ENCODE data around the gene PIP5K1A. TPM values are rescaled to one million over a fixed set of nuclear protein-coding genes. Genes with fewer than 3 reads are reported as not detected.

The PIP5K1A gene
- total RNA-seq, 1 experiment from 2014 or later, result 63.3 TPM

GRCh38 chr1:151211972-151212705 lies 13.8 kb downstream of the PIP5K1A start:
- Histone ChIP-seq H3K79me2 (ENCODE audit: low read length) (peaks cover 98% of the 10 kb centered on the region), H3K36me3 (ENCODE audit: low read depth, low read length) (peaks cover 22% of the 10 kb centered on the region; the same call in 1 of the 2 replicates), H3K4me3 (ENCODE audit: low read length) (no peak overlapping the region), H3K4me2 (ENCODE audit: low read length) (no peak overlapping the region), H3K4me1 (ENCODE audit: insufficient read depth, low read length) (no peaks in the 10 kb centered on the region), H3K27me3 (ENCODE audit: low read length) (no peaks in the 10 kb centered on the region), H3K9me3 (ENCODE audit: low read length) (no peaks in the 10 kb centered on the region), H3F3A (ENCODE audit: low read length, unreplicated experiment) (no peaks in the 10 kb centered on the region), H3K27ac (ENCODE audit: low read length) (no peak overlapping the region), H4K20me1 (ENCODE audit: low read length) (peaks cover 16% of the 10 kb centered on the region), H2AFZ (ENCODE audit: low read length) (no peak overlapping the region), H3K9me2 (replicated peaks; ENCODE audit: low read length) (no peaks in the 10 kb centered on the region), H3K9ac (ENCODE audit: low read length) (no peak overlapping the region)
- ATAC-seq, result peak; percentile 45
- ChIA-PET CTCF (no interaction called here), POLR2A (ENCODE audit: unreplicated experiment) (interaction anchor here (0.7 kb wide), 1 partner anchor 158 kb away, joined by 3 read pairs; no protein-coding TSS in a partner anchor)
- intact Hi-C loops (cut with micrococcal nuclease), result no loop called here
- BruUV-seq (replicated peaks), result no TSS peak
- DNase-seq, result peak; percentile 51
- TF ChIP-seq EZH2phosphoT487 (IDR thresholded peaks at IDR 0.05; ENCODE audit: borderline replicate concordance, low read length), result no peak
- no peak for TF ChIP-seq EZH2 (IDR thresholded peaks at IDR 0.05; ENCODE audit: low read length, unreplicated experiment)
- no peak for TF ChIP-seq CTCF (conservative IDR thresholded peaks at IDR 0.05; ENCODE audit: low read depth, low read length)

DNA sequence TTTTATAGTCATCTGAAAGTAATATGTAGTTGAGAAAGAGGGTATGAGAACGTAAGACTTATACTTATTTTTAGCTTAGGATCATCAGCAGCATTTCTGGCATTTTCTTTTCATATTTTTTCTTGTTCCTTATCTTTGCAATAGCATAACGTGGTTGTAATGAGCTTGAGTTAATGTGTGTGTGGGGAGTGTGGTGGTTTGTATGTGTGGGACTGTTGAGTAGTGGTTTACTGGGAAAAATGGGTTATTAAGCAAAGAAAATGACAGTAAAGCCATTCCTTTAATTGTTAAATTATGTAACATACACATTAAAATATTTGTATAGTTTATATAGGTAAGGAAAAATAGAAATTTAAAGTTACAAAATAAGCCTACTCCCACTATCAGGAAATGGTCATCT lies 15.2 kb downstream of the PIP5K1A start:
- TF ChIP-seq CTCF (conservative IDR thresholded peaks at IDR 0.05; ENCODE audit: low read depth, low read length) (no peak), EZH2phosphoT487 (IDR thresholded peaks at IDR 0.05; ENCODE audit: borderline replicate concordance, low read length) (no peak), EZH2 (IDR thresholded peaks at IDR 0.05; ENCODE audit: low read length, unreplicated experiment) (no peak)
- Histone ChIP-seq H3K27me3 (ENCODE audit: low read length) (no peaks in the 10 kb centered on the region), H3K9me3 (ENCODE audit: low read length) (no peaks in the 10 kb centered on the region), H3K9ac (ENCODE audit: low read length) (no peak overlapping the region), H3K4me1 (ENCODE audit: insufficient read depth, low read length) (no peaks in the 10 kb centered on the region), H3K27ac (ENCODE audit: low read length) (no peak overlapping the region), H3K9me2 (replicated peaks; ENCODE audit: low read length) (no peaks in the 10 kb centered on the region), H3F3A (ENCODE audit: low read length, unreplicated experiment) (no peaks in the 10 kb centered on the region), H3K79me2 (ENCODE audit: low read length) (peaks cover 98% of the 10 kb centered on the region), H3K4me3 (ENCODE audit: low read length) (no peak overlapping the region), H3K4me2 (ENCODE audit: low read length) (no peak overlapping the region), H4K20me1 (ENCODE audit: low read length) (peaks cover 23% of the 10 kb centered on the region), H3K36me3 (ENCODE audit: low read depth, low read length) (peaks cover 18% of the 10 kb centered on the region; the same call in 1 of the 2 replicates), H2AFZ (ENCODE audit: low read length) (no peak overlapping the region)
- POLR2A ChIA-PET (ENCODE audit: unreplicated experiment), result interaction anchor here (0.6 kb wide), 1 partner anchor 13 kb away, joined by 4 read pairs; no protein-coding TSS in a partner anchor
- ATAC-seq (no peak), DNase-seq (no peak)
- CTCF ChIA-PET, result no interaction called here
- intact Hi-C loops (cut with micrococcal nuclease), result no loop called here
- no TSS peak for BruUV-seq (replicated peaks)

GRCh38 chr1:151221616-151222015 lies 23.3 kb downstream of the PIP5K1A start:
- H3K9ac ChIP-seq (ENCODE audit: low read length), result no peak overlapping the region
- no peak overlapping the region for H3K4me2 ChIP-seq (ENCODE audit: low read length)
- 0 out of 2 replicates have a peak, but pooled peaks cover 23% of the 10 kb centered on the region for H4K20me1 ChIP-seq (ENCODE audit: low read length)
- H3K27me3 ChIP-seq (ENCODE audit: low read length), result no peaks in the 10 kb centered on the region
- no TSS peak for BruUV-seq (replicated peaks)
- no peak overlapping the region for H3K4me3 ChIP-seq (ENCODE audit: low read length)
- H3K4me1 ChIP-seq (ENCODE audit: insufficient read depth, low read length), result no peaks in the 10 kb centered on the region
- no peak overlapping the region for H2AFZ ChIP-seq (ENCODE audit: low read length)
- DNase-seq (no peak), ATAC-seq (no peak)
- H3K9me3 ChIP-seq (ENCODE audit: low read length), result no peaks in the 10 kb centered on the region
- no peak overlapping the region for H3K27ac ChIP-seq (ENCODE audit: low read length)
- intact Hi-C loops (cut with micrococcal nuclease), result no loop called here
- H3F3A ChIP-seq (ENCODE audit: low read length, unreplicated experiment), result peaks cover 5% of the 10 kb centered on the region
- ChIA-PET CTCF (interaction anchor here (0.6 kb wide), 1 partner anchor 117 kb away, joined by 4 read pairs; no protein-coding TSS in a partner anchor), POLR2A (ENCODE audit: unreplicated experiment) (no interaction called here)
- no peaks in the 10 kb centered on the region for H3K9me2 ChIP-seq (replicated peaks; ENCODE audit: low read length)
- peaks cover 80% of the 10 kb centered on the region for H3K79me2 ChIP-seq (ENCODE audit: low read length)
- no peak for TF ChIP-seq CTCF (conservative IDR thresholded peaks at IDR 0.05; ENCODE audit: low read depth, low read length)
- TF ChIP-seq EZH2phosphoT487 (IDR thresholded peaks at IDR 0.05; ENCODE audit: borderline replicate concordance, low read length), result no peak
- TF ChIP-seq EZH2 (IDR thresholded peaks at IDR 0.05; ENCODE audit: low read length, unreplicated experiment), result no peak
- H3K36me3 ChIP-seq (ENCODE audit: low read depth, low read length), result peaks cover 33% of the 10 kb centered on the region

Data from PC-3 (cell line).